HFFc6 (cell line): ENCODE data around the gene RBM17. TPM values are rescaled to one million over a fixed set of nuclear protein-coding genes. Genes with fewer than 3 reads are reported as not detected.

ENCODE experiments used
- DNase-seq: peaks from one replicate; pipeline ENCODE4 v3.0.0-alpha.2; 2018
- H3K27ac Mint-ChIP-seq: 2 replicates; pipeline ENCODE4 v1.8.0; 2020; ENCODE audit warnings: mild to moderate bottlenecking, mixed read lengths
- H3K27me3 Mint-ChIP-seq: 2 replicates; pipeline ENCODE4 v1.8.0; 2021; ENCODE audit warnings: mild to moderate bottlenecking, moderate library complexity, mixed read lengths; ENCODE audit not compliant: insufficient read depth
- H3K36me3 Mint-ChIP-seq: 2 replicates; pipeline ENCODE4 v1.8.0; 2021; ENCODE audit warnings: low read depth, mixed read lengths
- H3K4me1 Mint-ChIP-seq: 2 replicates; pipeline ENCODE4 v1.8.0; 2020; ENCODE audit warnings: low read depth, mixed read lengths
- H3K4me3 Mint-ChIP-seq: 2 replicates; pipeline ENCODE4 v1.8.0; 2020; ENCODE audit warnings: mild to moderate bottlenecking, moderate library complexity, mixed read lengths
- H3K9me3 Mint-ChIP-seq: 2 replicates; pipeline ENCODE4 v1.8.0; 2020; ENCODE audit warnings: mild to moderate bottlenecking, mixed read lengths
- total RNA-seq, 6 experiments: library from RNA; stranded (reverse); fragmentation: NEBNext Ultra II Directional; extraction: Animal tissue kit (Norgen Biotek cat#: 25700); gene quantifications; 2 replicates in 1 of 6; 3 replicates in 5 of 6; pipeline ENCODE4 v1.2.3, GENCODE V29; 2021
- TF ChIP-seq, protein P1 (sequence below): fragments of 200-600 bp; sonication (generic); IDR thresholded peaks from 2 replicates; pipeline ENCODE4 v1.5.0; 2021; ENCODE audit warnings: antibody characterized with exemption, mild to moderate bottlenecking

RBM17 gene
- total RNA-seq, 6 experiments from 2014 or later = 53.4 to 75.2 (median 66.3) TPM

DNA sequence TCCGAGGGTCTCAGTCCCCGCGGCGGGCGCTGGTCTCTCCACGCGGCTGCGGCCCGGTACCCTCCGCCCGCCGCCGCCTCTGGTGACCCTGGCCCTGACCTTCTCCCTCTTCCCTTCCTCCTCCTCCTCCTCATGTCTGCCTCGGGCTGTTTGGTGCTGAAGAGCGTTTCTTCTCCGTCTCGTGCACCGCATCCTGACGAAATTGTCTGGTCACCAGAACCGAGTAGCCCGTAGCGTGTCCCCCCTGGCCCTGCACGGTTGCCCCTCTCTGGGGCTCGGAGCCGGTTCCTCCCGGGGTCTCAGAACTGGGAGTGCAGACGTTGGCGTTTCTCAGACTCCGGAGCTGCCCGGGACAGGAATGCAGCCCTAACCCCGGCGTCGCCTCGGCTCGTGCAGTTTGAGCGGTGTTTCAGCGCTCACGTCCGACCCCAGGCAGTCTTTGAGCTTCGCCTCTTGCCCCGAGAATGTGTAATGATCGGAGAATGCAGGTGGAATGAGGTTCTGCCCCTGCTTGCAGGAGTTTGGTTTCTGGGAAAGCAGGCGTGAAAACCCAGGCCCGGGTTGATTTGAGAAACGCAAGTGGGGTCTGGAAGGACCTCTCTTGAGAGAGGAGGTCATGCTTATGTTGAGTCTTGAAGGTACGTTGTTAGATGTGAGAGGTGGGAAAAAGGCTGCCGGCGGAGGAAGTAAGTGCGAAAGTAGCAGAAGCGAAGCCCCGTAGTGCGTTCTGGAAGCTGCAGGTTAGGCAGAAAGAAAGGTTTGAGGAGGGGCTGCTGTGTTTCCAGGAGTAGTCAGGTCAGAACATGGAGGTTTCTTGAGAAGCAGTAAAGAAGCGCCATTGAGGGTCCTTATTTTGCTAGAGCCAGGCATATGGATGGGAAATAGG lies 743 bp downstream of the RBM17 start:
- TF ChIP-seq, protein P1, sequence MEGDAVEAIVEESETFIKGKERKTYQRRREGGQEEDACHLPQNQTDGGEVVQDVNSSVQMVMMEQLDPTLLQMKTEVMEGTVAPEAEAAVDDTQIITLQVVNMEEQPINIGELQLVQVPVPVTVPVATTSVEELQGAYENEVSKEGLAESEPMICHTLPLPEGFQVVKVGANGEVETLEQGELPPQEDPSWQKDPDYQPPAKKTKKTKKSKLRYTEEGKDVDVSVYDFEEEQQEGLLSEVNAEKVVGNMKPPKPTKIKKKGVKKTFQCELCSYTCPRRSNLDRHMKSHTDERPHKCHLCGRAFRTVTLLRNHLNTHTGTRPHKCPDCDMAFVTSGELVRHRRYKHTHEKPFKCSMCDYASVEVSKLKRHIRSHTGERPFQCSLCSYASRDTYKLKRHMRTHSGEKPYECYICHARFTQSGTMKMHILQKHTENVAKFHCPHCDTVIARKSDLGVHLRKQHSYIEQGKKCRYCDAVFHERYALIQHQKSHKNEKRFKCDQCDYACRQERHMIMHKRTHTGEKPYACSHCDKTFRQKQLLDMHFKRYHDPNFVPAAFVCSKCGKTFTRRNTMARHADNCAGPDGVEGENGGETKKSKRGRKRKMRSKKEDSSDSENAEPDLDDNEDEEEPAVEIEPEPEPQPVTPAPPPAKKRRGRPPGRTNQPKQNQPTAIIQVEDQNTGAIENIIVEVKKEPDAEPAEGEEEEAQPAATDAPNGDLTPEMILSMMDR = no peak
- Mint-ChIP-seq H3K27ac (peak overlapping the region; percentile 44), H3K4me1 (peaks cover 51% of the 10 kb centered on the region), H3K9me3 (no peaks in the 10 kb centered on the region), H3K27me3 (peaks cover 2% of the 10 kb centered on the region), H3K4me3 (peak overlapping the region; percentile 93), H3K36me3 (no peaks in the 10 kb centered on the region)
- DNase-seq = peak; percentile 19

DNA sequence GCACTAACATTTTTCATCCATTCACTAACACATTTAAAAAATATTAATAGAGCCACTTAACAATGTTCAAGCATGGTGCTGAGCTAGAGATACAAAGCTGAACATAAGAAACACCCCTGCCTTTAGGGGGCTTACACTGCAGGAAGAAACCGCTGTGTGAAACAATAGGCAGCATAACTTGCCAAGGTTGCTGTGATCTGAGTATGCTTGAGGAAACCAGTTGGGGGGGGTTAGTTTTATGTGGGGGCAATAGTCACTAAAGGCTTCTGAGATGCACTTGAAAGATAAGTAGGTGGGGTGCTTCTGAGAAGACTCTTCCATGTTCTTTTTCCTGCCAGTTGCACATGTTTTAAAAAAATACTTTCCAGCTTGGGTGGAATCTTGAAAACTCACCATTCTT lies 2.8 kb downstream of the RBM17 start:
- TF ChIP-seq, protein P1 = no peak
- H3K27ac Mint-ChIP-seq = peak overlapping the region; percentile 41
- H3K36me3 Mint-ChIP-seq = no peaks in the 10 kb centered on the region
- H3K27me3 Mint-ChIP-seq = no peaks in the 10 kb centered on the region; the same call in 1 of the 2 replicates
- H3K4me3 Mint-ChIP-seq = peak overlapping the region; percentile 47
- H3K9me3 Mint-ChIP-seq = no peaks in the 10 kb centered on the region
- DNase-seq = no peak
- peaks cover 50% of the 10 kb centered on the region for H3K4me1 Mint-ChIP-seq

GRCh38 chr10:6092731-6093130 lies 3.9 kb downstream of the RBM17 start:
- Mint-ChIP-seq H3K27me3 (no peaks in the 10 kb centered on the region; the same call in 1 of the 2 replicates), H3K9me3 (no peaks in the 10 kb centered on the region), H3K36me3 (peaks cover 3% of the 10 kb centered on the region; the same call in 1 of the 2 replicates), H3K4me3 (no peak overlapping the region), H3K4me1 (peaks cover 48% of the 10 kb centered on the region), H3K27ac (no peak overlapping the region)
- no peak for DNase-seq
- TF ChIP-seq, protein P1 = no peak

GRCh38 chr10:6095810-6096570 lies 7.2 kb downstream of the RBM17 start:
- TF ChIP-seq, protein P1 = no peak
- Mint-ChIP-seq H3K4me1 (peaks cover 28% of the 10 kb centered on the region), H3K27ac (no peak overlapping the region), H3K9me3 (no peaks in the 10 kb centered on the region), H3K4me3 (no peak overlapping the region), H3K36me3 (peaks cover 8% of the 10 kb centered on the region; the same call in 1 of the 2 replicates), H3K27me3 (no peaks in the 10 kb centered on the region)
- DNase-seq = no peak

GRCh38 chr10:6097063-6097462 lies 8.2 kb downstream of the RBM17 start:
- Mint-ChIP-seq H3K27ac (no peak overlapping the region), H3K4me1 (peaks cover 17% of the 10 kb centered on the region), H3K36me3 (peaks cover 8% of the 10 kb centered on the region; the same call in 1 of the 2 replicates), H3K4me3 (no peak overlapping the region), H3K27me3 (no peaks in the 10 kb centered on the region), H3K9me3 (no peaks in the 10 kb centered on the region)
- TF ChIP-seq, protein P1 = no peak
- no peak for DNase-seq
